Superior temporal gyrus (tissue), 1 donor: ENCODE measurements around the gene CCDC148.
"Not testable (repeated sequence)": the region's sequence is repeated elsewhere in the genome, so short reads cannot be mapped to it uniquely, and the experiment has no call there.

Source experiments
- DNase-seq: peaks from one replicate; pipeline ENCODE4 v3.0.0-alpha.2; 2016; ENCODE audit errors: extremely low spot score

CCDC148 gene

GRCh38 chr2:158357122-158357521 lies 99.4 kb downstream of the CCDC148 start:
- no peak for DNase-seq

- not testable (repeated sequence) for DNase-seq
These were observed 105.1 kb downstream of the CCDC148 start for GRCh38 chr2:158351466-158351816.

- not testable (repeated sequence) for DNase-seq
These were observed 105.6 kb downstream of the CCDC148 start for GRCh38 chr2:158350751-158351465.

GRCh38 chr2:158346032-158346431 lies 110.5 kb downstream of the CCDC148 start:
- DNase-seq, result no peak

- DNase-seq, result no peak
These were observed 117.0 kb downstream of the CCDC148 start for GRCh38 chr2:158339513-158339912.

- DNase-seq, result no peak
These were observed 119.5 kb downstream of the CCDC148 start for GRCh38 chr2:158337018-158337417.

GRCh38 chr2:158331799-158332198 lies 124.8 kb downstream of the CCDC148 start:
- not testable (repeated sequence) for DNase-seq

GRCh38 chr2:158325782-158326340 lies 130.7 kb downstream of the CCDC148 start:
- DNase-seq, result no peak

- DNase-seq, result no peak
These were observed 131.3 kb downstream of the CCDC148 start for GRCh38 chr2:158325031-158325781.

GRCh38 chr2:158323381-158323780 lies 133.2 kb downstream of the CCDC148 start:
- no peak for DNase-seq

- no peak for DNase-seq
These were observed 135.3 kb downstream of the CCDC148 start for GRCh38 chr2:158321264-158321663.

- no peak for DNase-seq
These were observed 137.3 kb downstream of the CCDC148 start for GRCh38 chr2:158319269-158319668.

- no peak for DNase-seq
These were observed 138.9 kb downstream of the CCDC148 start for GRCh38 chr2:158317642-158318041.

- no peak for DNase-seq
These were observed 140.6 kb downstream of the CCDC148 start for GRCh38 chr2:158315803-158316414.

GRCh38 chr2:158315000-158315399 lies 141.6 kb downstream of the CCDC148 start:
- DNase-seq, result no peak

GRCh38 chr2:158313734-158314133 lies 142.8 kb downstream of the CCDC148 start:
- no peak for DNase-seq

GRCh38 chr2:158312981-158313380 lies 143.6 kb downstream of the CCDC148 start:
- DNase-seq, result no peak

GRCh38 chr2:158310407-158310806 lies 146.1 kb downstream of the CCDC148 start:
- DNase-seq, result not testable (repeated sequence)

GRCh38 chr2:158305501-158305900 lies 151.1 kb downstream of the CCDC148 start:
- DNase-seq, result no peak

GRCh38 chr2:158300394-158300793 lies 156.2 kb downstream of the CCDC148 start:
- no peak for DNase-seq

GRCh38 chr2:158297606-158298005 lies 158.9 kb downstream of the CCDC148 start:
- no peak for DNase-seq

GRCh38 chr2:158297120-158297519 lies 159.4 kb downstream of the CCDC148 start:
- DNase-seq, result no peak
